K562 (cell line): ENCODE results near the gene CYFIP2. TPM values are rescaled to one million over a fixed set of nuclear protein-coding genes. Genes with fewer than 3 reads are reported as not detected.

ENCODE experiments used
- MXI1 ChIP-seq: IDR thresholded peaks from 2 replicates; pipeline ENCODE4 v1.6.1; 2011; ENCODE audit warnings: low read depth, mild to moderate bottlenecking, improper control_type of control experiment, low read length
- NR4A1 ChIP-seq, 2 experiments: fragments of 250-450 bp in 1 of 2; fragments of 450-650 bp in 1 of 2; sonication (Bioruptor Pico) in 1 of 2; IDR thresholded peaks; 2 replicates each; pipeline versions ENCODE4 v1.4.0 to v1.6.1; 2016 to 2020; ENCODE audit warnings: mild to moderate bottlenecking in 2 of 2, missing compliant biosample characterization in 1 of 2, missing genetic modification characterization in 1 of 2, moderate library complexity in 1 of 2
- STAT5A ChIP-seq: IDR thresholded peaks from 2 replicates; pipeline ENCODE4 v1.6.1; 2012; ENCODE audit warnings: low read length, inconsistent platforms, borderline replicate concordance
- ZFX ChIP-seq: sonication (generic); formaldehyde crosslinking; IDR thresholded peaks from 2 replicates; pipeline ENCODE4 v1.8.0; 2022; ENCODE audit warnings: mild to moderate bottlenecking, missing genetic modification reagents, moderate library complexity
- ZKSCAN8 ChIP-seq: fragments of 200-800 bp; sonication (Bioruptor generic); IDR thresholded peaks from 2 replicates; pipeline ENCODE4 v1.6.1; 2016; ENCODE audit warnings: missing genetic modification characterization, missing compliant biosample characterization
- ZNF324 ChIP-seq: fragments of 250-450 bp; sonication (Bioruptor Pico); IDR thresholded peaks from 2 replicates; pipeline ENCODE4 v1.4.0; 2020; ENCODE audit warnings: mild to moderate bottlenecking
- polyA plus RNA-seq, 8 experiments: library from polyadenylated mRNA; depleted of rRNA in 4 of 8; stranded (reverse) in 5 of 8; unstranded in 3 of 8; fragments of >200 nt; fragmentation: Nextera tagmentation in 2 of 8; fragmentation: Illumina TruSeq in 1 of 8; extraction: Ambion mirVana in 2 of 8; extraction: Trizol in 1 of 8; gene quantifications; 2 replicates each; pipeline versions ENCODE4 v1.2.1 to v1.2.3, GENCODE V29; 2011 to 2014; ENCODE audit warnings: inconsistent platforms in 1 of 8, missing spikeins in 1 of 8
- total RNA-seq, 7 experiments: library from RNA; depleted of rRNA in 6 of 7; stranded (reverse); fragments of >200 nt in 6 of 7; fragmentation: Illumina TruSeq in 2 of 7; extraction: Trizol in 2 of 7; gene quantifications; 2 replicates each; pipeline versions ENCODE4 v1.2.1 to v1.2.3, GENCODE V29; 2011 to 2021; ENCODE audit warnings: low replicate concordance in 1 of 7
- TF ChIP-seq, protein P1 (sequence below): fragments of 200-400 bp; formaldehyde crosslinking; IDR thresholded peaks from 2 replicates; pipeline ENCODE4 v1.6.1; 2017; ENCODE audit warnings: mild to moderate bottlenecking, low read depth, low read length, moderate library complexity
- TF ChIP-seq, protein P2 (sequence below): fragments of 200-600 bp; sonication (generic); IDR thresholded peaks from one replicate; pipeline ENCODE4 v1.6.1; 2012; ENCODE audit warnings: mild to moderate bottlenecking, low read depth, low read length, inconsistent platforms
- TF ChIP-seq, protein P3 (sequence below): fragments of 200-800 bp; sonication (Bioruptor generic); IDR thresholded peaks from 2 replicates; pipeline ENCODE4 v1.6.1; 2016; ENCODE audit warnings: missing genetic modification characterization, missing compliant biosample characterization

Gene CYFIP2
- total and polyA plus RNA-seq, 9 of the 15 experiments (the other 6 are each of a cell fraction or from before 2014, with no cell fraction given), result 0.76 to 2.9 (median 1.4) TPM; not detected in 1

DNA sequence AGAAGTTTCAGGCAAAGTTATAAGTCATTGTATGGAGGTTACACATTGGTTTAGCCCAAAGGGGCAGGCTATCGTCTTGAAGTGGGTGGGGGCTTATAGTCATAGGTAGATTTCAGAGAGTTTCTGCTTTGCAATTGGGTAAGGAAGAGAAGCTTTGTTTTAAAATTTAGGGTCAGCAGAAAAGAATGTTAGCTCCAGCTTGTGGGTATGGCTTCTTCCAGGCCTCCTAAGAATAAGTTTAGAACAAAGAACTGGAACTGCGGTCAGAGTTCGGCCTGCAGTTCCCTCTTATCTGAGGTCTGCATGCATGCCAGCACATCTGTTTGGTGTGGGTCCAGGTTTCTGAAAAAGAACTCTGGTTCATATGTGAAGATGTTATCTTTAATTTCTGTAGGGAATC is 96.1 kb downstream of the CYFIP2 start (continued):
- TF ChIP-seq NR4A1 (CRISPR knock-in tag; IDR thresholded peaks at IDR 0.05) (no peak), NR4A1 (tag; IDR thresholded peaks at IDR 0.05) (no peak), MXI1 (no peak), ZKSCAN8 (no peak), ZNF324 (no peak), STAT5A (peak; percentile 25; the same call in 1 of the 2 replicates), ZFX (no peak)
- TF ChIP-seq, protein P1, sequence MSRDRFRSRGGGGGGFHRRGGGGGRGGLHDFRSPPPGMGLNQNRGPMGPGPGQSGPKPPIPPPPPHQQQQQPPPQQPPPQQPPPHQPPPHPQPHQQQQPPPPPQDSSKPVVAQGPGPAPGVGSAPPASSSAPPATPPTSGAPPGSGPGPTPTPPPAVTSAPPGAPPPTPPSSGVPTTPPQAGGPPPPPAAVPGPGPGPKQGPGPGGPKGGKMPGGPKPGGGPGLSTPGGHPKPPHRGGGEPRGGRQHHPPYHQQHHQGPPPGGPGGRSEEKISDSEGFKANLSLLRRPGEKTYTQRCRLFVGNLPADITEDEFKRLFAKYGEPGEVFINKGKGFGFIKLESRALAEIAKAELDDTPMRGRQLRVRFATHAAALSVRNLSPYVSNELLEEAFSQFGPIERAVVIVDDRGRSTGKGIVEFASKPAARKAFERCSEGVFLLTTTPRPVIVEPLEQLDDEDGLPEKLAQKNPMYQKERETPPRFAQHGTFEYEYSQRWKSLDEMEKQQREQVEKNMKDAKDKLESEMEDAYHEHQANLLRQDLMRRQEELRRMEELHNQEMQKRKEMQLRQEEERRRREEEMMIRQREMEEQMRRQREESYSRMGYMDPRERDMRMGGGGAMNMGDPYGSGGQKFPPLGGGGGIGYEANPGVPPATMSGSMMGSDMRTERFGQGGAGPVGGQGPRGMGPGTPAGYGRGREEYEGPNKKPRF, result no peak
- TF ChIP-seq, protein P2, sequence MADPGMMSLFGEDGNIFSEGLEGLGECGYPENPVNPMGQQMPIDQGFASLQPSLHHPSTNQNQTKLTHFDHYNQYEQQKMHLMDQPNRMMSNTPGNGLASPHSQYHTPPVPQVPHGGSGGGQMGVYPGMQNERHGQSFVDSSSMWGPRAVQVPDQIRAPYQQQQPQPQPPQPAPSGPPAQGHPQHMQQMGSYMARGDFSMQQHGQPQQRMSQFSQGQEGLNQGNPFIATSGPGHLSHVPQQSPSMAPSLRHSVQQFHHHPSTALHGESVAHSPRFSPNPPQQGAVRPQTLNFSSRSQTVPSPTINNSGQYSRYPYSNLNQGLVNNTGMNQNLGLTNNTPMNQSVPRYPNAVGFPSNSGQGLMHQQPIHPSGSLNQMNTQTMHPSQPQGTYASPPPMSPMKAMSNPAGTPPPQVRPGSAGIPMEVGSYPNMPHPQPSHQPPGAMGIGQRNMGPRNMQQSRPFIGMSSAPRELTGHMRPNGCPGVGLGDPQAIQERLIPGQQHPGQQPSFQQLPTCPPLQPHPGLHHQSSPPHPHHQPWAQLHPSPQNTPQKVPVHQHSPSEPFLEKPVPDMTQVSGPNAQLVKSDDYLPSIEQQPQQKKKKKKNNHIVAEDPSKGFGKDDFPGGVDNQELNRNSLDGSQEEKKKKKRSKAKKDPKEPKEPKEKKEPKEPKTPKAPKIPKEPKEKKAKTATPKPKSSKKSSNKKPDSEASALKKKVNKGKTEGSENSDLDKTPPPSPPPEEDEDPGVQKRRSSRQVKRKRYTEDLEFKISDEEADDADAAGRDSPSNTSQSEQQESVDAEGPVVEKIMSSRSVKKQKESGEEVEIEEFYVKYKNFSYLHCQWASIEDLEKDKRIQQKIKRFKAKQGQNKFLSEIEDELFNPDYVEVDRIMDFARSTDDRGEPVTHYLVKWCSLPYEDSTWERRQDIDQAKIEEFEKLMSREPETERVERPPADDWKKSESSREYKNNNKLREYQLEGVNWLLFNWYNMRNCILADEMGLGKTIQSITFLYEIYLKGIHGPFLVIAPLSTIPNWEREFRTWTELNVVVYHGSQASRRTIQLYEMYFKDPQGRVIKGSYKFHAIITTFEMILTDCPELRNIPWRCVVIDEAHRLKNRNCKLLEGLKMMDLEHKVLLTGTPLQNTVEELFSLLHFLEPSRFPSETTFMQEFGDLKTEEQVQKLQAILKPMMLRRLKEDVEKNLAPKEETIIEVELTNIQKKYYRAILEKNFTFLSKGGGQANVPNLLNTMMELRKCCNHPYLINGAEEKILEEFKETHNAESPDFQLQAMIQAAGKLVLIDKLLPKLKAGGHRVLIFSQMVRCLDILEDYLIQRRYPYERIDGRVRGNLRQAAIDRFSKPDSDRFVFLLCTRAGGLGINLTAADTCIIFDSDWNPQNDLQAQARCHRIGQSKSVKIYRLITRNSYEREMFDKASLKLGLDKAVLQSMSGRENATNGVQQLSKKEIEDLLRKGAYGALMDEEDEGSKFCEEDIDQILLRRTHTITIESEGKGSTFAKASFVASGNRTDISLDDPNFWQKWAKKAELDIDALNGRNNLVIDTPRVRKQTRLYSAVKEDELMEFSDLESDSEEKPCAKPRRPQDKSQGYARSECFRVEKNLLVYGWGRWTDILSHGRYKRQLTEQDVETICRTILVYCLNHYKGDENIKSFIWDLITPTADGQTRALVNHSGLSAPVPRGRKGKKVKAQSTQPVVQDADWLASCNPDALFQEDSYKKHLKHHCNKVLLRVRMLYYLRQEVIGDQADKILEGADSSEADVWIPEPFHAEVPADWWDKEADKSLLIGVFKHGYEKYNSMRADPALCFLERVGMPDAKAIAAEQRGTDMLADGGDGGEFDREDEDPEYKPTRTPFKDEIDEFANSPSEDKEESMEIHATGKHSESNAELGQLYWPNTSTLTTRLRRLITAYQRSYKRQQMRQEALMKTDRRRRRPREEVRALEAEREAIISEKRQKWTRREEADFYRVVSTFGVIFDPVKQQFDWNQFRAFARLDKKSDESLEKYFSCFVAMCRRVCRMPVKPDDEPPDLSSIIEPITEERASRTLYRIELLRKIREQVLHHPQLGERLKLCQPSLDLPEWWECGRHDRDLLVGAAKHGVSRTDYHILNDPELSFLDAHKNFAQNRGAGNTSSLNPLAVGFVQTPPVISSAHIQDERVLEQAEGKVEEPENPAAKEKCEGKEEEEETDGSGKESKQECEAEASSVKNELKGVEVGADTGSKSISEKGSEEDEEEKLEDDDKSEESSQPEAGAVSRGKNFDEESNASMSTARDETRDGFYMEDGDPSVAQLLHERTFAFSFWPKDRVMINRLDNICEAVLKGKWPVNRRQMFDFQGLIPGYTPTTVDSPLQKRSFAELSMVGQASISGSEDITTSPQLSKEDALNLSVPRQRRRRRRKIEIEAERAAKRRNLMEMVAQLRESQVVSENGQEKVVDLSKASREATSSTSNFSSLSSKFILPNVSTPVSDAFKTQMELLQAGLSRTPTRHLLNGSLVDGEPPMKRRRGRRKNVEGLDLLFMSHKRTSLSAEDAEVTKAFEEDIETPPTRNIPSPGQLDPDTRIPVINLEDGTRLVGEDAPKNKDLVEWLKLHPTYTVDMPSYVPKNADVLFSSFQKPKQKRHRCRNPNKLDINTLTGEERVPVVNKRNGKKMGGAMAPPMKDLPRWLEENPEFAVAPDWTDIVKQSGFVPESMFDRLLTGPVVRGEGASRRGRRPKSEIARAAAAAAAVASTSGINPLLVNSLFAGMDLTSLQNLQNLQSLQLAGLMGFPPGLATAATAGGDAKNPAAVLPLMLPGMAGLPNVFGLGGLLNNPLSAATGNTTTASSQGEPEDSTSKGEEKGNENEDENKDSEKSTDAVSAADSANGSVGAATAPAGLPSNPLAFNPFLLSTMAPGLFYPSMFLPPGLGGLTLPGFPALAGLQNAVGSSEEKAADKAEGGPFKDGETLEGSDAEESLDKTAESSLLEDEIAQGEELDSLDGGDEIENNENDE, result no peak
- TF ChIP-seq, protein P3, sequence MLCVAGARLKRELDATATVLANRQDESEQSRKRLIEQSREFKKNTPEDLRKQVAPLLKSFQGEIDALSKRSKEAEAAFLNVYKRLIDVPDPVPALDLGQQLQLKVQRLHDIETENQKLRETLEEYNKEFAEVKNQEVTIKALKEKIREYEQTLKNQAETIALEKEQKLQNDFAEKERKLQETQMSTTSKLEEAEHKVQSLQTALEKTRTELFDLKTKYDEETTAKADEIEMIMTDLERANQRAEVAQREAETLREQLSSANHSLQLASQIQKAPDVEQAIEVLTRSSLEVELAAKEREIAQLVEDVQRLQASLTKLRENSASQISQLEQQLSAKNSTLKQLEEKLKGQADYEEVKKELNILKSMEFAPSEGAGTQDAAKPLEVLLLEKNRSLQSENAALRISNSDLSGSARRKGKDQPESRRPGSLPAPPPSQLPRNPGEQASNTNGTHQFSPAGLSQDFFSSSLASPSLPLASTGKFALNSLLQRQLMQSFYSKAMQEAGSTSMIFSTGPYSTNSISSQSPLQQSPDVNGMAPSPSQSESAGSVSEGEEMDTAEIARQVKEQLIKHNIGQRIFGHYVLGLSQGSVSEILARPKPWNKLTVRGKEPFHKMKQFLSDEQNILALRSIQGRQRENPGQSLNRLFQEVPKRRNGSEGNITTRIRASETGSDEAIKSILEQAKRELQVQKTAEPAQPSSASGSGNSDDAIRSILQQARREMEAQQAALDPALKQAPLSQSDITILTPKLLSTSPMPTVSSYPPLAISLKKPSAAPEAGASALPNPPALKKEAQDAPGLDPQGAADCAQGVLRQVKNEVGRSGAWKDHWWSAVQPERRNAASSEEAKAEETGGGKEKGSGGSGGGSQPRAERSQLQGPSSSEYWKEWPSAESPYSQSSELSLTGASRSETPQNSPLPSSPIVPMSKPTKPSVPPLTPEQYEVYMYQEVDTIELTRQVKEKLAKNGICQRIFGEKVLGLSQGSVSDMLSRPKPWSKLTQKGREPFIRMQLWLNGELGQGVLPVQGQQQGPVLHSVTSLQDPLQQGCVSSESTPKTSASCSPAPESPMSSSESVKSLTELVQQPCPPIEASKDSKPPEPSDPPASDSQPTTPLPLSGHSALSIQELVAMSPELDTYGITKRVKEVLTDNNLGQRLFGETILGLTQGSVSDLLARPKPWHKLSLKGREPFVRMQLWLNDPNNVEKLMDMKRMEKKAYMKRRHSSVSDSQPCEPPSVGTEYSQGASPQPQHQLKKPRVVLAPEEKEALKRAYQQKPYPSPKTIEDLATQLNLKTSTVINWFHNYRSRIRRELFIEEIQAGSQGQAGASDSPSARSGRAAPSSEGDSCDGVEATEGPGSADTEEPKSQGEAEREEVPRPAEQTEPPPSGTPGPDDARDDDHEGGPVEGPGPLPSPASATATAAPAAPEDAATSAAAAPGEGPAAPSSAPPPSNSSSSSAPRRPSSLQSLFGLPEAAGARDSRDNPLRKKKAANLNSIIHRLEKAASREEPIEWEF (CRISPR knock-in tag), result no peak
